Thyroid gland (tissue), 4 donors: ENCODE results near the gene PPP2R2B. TPM values are rescaled to one million over a fixed set of nuclear protein-coding genes. Genes with fewer than 3 reads are reported as not detected.

Source experiments
- DNase-seq, 2 donors: peaks; one replicate each; pipeline ENCODE4 v3.0.0-alpha.2; 2019
- H3K27ac ChIP-seq, 3 donors: fragments of 200-600 bp; sonication (generic); 1 replicate in 2 of 3; 2 replicates in 1 of 3; pipeline ENCODE4 v1.5.1; 2016 to 2019; ENCODE audit warnings: mild to moderate bottlenecking in 1 of 3, moderate library complexity in 1 of 3
- H3K27me3 ChIP-seq: fragments of 200-600 bp; sonication (generic); one replicate; pipeline ENCODE4 v1.5.1; 2019
- H3K36me3 ChIP-seq, 2 donors: fragments of 200-600 bp; sonication (generic); one replicate each; pipeline ENCODE4 v1.5.1; 2016 to 2019
- H3K4me1 ChIP-seq, 2 donors: fragments of 200-600 bp; sonication (generic); one replicate each; pipeline ENCODE4 v1.5.1; 2017 to 2019
- H3K4me3 ChIP-seq, 3 donors: fragments of 200-600 bp; sonication (generic); replicated peaks in 1 of 3; 1 replicate in 2 of 3; 2 replicates in 1 of 3; pipeline ENCODE4 v1.5.1; 2016; ENCODE audit warnings: mild to moderate bottlenecking in 1 of 3
- H3K9me3 ChIP-seq: fragments of 200-600 bp; sonication (generic); one replicate; pipeline ENCODE4 v1.5.1; 2017
- CTCF ChIP-seq, 6 experiments: fragments of 200-600 bp in 3 of 6; fragments of 450-650 bp in 3 of 6; sonication (generic) in 3 of 6; IDR thresholded peaks; one replicate each; pipeline ENCODE4 v1.5.1; 2016 to 2019; ENCODE audit warnings: antibody characterized with exemption in 6 of 6, mild to moderate bottlenecking in 2 of 6, inconsistent platforms in 1 of 6, moderate library complexity in 1 of 6
- POLR2A ChIP-seq, 2 donors: fragments of 450-650 bp; IDR thresholded peaks; one replicate each; pipeline ENCODE4 v1.6.1; 2017; ENCODE audit warnings: antibody characterized with exemption in 2 of 2, mild to moderate bottlenecking in 2 of 2, moderate library complexity in 1 of 2
- WGBS, 2 donors: methylation state at CpG; one replicate each; pipeline ENCODE4 v1.1.5; 2017; 5-methylcytosine and 5-hydroxymethylcytosine counted together
- intact Hi-C: fragments of 100-400 bp; cut with DNase I; formaldehyde crosslinking; loops from one replicate; pipeline ENCODE4 v1.15.1; 2023
- total RNA-seq, 4 donors: library from RNA; depleted of rRNA; stranded (reverse); fragments of >200 nt; gene quantifications; one replicate each; pipeline ENCODE4 v1.2.3, GENCODE V29; 2016

PPP2R2B gene
- total RNA-seq, 4 donors from 2014 or later: 1.1 to 5.0 (median 2.9) TPM

GRCh38 chr5:146770546-146770945, 108.0 kb downstream of the PPP2R2B start:
- intact Hi-C loops: no loop called here
- no peaks in the 10 kb centered on the region for H3K4me1 ChIP-seq
- H3K27ac ChIP-seq: no peak overlapping the region
- H3K4me3 ChIP-seq: no peak overlapping the region
- H3K27me3 ChIP-seq: no peaks in the 10 kb centered on the region
- WGBS, 2 donors: 61 to 66% methylated on average over 2 of the region's 2 CpGs
- no peak for TF ChIP-seq CTCF (IDR thresholded peaks at IDR 0.05)
- no peak for TF ChIP-seq POLR2A (IDR thresholded peaks at IDR 0.05)
- DNase-seq: no peak
- no peaks in the 10 kb centered on the region for H3K9me3 ChIP-seq
- no peaks in the 10 kb centered on the region for H3K36me3 ChIP-seq

- H3K36me3 ChIP-seq: no peaks in the 10 kb centered on the region
- no peak for TF ChIP-seq CTCF (IDR thresholded peaks at IDR 0.05)
- TF ChIP-seq POLR2A (IDR thresholded peaks at IDR 0.05): no peak
- peaks cover 0 to 10% of the 10 kb centered on the region in 2 donors for H3K4me1 ChIP-seq
- DNase-seq: no peak
- no peaks in the 10 kb centered on the region for H3K9me3 ChIP-seq
- WGBS, 2 donors: 86% methylated on average over 3 of the region's 3 CpGs
- no peak overlapping the region for H3K4me3 ChIP-seq
- no peak overlapping the region for H3K27ac ChIP-seq
- H3K27me3 ChIP-seq: no peaks in the 10 kb centered on the region
- intact Hi-C loops: no loop called here
Measured at GRCh38 chr5:146767534-146767933, 111.0 kb downstream of the PPP2R2B start.

DNA sequence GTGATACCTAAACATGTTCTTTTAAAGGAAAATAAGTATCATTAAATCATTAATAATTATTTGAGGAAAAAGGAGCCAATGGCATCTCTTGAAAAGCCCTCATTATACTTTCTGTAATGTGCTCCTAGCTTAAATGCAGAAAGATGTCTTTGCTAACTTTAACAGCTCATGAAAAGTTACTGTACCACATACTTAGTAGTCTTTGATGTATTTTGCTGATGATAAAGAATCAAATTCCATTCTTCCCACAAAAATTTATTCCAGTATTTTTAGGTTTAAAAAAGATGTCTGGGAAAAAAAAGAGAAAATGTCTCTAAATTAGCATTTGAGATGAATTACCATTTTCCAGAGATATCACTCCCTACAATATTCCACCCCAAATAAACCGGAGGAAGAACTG, 112.5 kb downstream of the PPP2R2B start:
- no peak for TF ChIP-seq CTCF (IDR thresholded peaks at IDR 0.05)
- no peak for TF ChIP-seq POLR2A (IDR thresholded peaks at IDR 0.05)
- Histone ChIP-seq H3K27ac (no peak overlapping the region), H3K36me3 (no peaks in the 10 kb centered on the region), H3K4me3 (no peak overlapping the region), H3K9me3 (no peaks in the 10 kb centered on the region), H3K4me1 (peaks cover 0 to 10% of the 10 kb centered on the region in 2 donors), H3K27me3 (no peaks in the 10 kb centered on the region)
- 76 to 95% methylated on average over 1 of the region's 1 CpG for WGBS, 2 donors
- DNase-seq: no peak
- intact Hi-C loops: no loop called here

DNA sequence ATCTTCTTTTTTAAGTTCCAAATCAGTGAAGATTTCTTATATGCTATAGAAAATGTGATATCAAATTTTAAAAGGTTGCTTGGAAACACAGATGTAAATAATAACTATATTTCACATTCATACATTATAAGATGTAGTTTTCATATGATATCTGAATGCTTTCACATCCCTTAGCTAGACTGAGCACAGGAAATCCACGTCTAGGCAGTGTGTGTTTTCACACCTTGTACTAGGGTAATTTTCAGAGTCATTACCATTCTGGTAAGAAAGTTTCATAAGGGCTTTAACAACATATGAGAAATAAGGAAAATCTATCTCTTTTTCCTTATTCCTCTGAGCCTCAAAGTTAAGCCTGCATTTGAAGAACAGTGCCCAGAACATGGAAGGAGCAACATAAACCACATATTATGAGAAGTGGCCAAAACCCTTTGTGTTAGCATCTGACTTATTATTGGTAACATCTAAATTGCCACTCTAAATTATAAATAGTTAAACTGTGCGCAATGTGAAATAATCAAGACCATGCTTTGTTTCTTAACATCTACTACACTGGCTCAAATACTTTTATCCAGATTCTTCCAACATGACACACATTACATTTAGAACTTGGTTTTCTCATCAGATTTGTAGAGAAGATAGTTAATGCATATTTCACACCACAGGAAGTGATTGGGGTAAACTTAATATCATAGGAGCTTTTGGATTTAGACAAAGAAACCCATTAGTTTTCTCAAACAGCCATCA, 113.3 kb downstream of the PPP2R2B start:
- no peak for DNase-seq
- H3K27me3 ChIP-seq: no peaks in the 10 kb centered on the region
- H3K36me3 ChIP-seq: no peaks in the 10 kb centered on the region
- TF ChIP-seq POLR2A (IDR thresholded peaks at IDR 0.05) (no peak), CTCF (IDR thresholded peaks at IDR 0.05) (no peak)
- WGBS, 2 donors: 77 to 79% methylated on average over 2 of the region's 2 CpGs
- no peak overlapping the region for H3K27ac ChIP-seq
- no peak overlapping the region for H3K4me3 ChIP-seq
- intact Hi-C loops: no loop called here
- no peaks in the 10 kb centered on the region for H3K9me3 ChIP-seq
- H3K4me1 ChIP-seq: peaks cover 0 to 10% of the 10 kb centered on the region in 2 donors

DNA sequence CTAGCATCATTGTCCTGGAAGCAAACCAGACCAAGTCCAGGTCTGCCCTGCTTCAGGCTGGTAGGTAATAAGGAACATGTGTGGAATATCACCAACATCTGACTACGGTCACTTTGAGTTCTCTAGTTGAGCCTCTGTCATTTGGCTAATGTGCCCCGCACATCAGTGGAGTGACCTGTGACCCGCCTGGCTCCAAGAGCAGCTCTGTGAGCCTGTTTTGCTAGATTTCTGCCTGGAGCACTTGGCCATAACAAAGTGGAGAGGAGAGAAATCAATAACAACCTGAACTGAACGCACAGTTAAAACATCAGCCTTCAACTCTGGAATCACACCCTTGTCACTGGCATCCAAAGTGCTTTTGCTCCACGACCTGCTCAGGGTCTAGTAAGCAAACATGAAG, 115.7 kb downstream of the PPP2R2B start:
- peak in 1 of 2 donors; percentile 10 for DNase-seq
- 45 to 46% methylated on average over 5 of the region's 5 CpGs for WGBS, 2 donors
- H3K4me1 ChIP-seq: peaks cover 0 to 10% of the 10 kb centered on the region in 2 donors
- H3K27me3 ChIP-seq: no peaks in the 10 kb centered on the region
- intact Hi-C loops: no loop called here
- H3K9me3 ChIP-seq: no peaks in the 10 kb centered on the region
- H3K4me3 ChIP-seq: no peak overlapping the region
- H3K27ac ChIP-seq: no peak overlapping the region
- no peak for TF ChIP-seq POLR2A (IDR thresholded peaks at IDR 0.05)
- TF ChIP-seq CTCF (IDR thresholded peaks at IDR 0.05): no peak
- no peaks in the 10 kb centered on the region for H3K36me3 ChIP-seq
